HG03108 (cell line): ENCODE data around the gene PHACTR1.
A peak's percentile ranks its signal among the peaks of the same experiment; 100 is the strongest.
"Not testable (repeated sequence)": the region's sequence is repeated elsewhere in the genome, so short reads cannot be mapped to it uniquely, and the experiment has no call there.

Experiments
- ATAC-seq: cut with Tn5 transposase; IDR thresholded peaks from one replicate; pipeline ENCODE4 v1.9.1; 2021; ENCODE audit warnings: moderate library complexity; ENCODE audit not compliant: unreplicated experiment

Gene PHACTR1

GRCh38 chr6:13216236-13217014 lies 499.9 kb downstream of the PHACTR1 start:
- ATAC-seq: no peak

- ATAC-seq: no peak
Observed at GRCh38 chr6:13217206-13217905, 500.8 kb downstream of the PHACTR1 start.

- ATAC-seq: no peak
Observed at GRCh38 chr6:13220266-13220665, 503.7 kb downstream of the PHACTR1 start.

GRCh38 chr6:13222048-13222447 lies 505.5 kb downstream of the PHACTR1 start:
- ATAC-seq: no peak

- no peak for ATAC-seq
Observed at GRCh38 chr6:13226071-13226470, 509.5 kb downstream of the PHACTR1 start.

GRCh38 chr6:13228264-13229204 lies 512.0 kb downstream of the PHACTR1 start:
- ATAC-seq: no peak

DNA sequence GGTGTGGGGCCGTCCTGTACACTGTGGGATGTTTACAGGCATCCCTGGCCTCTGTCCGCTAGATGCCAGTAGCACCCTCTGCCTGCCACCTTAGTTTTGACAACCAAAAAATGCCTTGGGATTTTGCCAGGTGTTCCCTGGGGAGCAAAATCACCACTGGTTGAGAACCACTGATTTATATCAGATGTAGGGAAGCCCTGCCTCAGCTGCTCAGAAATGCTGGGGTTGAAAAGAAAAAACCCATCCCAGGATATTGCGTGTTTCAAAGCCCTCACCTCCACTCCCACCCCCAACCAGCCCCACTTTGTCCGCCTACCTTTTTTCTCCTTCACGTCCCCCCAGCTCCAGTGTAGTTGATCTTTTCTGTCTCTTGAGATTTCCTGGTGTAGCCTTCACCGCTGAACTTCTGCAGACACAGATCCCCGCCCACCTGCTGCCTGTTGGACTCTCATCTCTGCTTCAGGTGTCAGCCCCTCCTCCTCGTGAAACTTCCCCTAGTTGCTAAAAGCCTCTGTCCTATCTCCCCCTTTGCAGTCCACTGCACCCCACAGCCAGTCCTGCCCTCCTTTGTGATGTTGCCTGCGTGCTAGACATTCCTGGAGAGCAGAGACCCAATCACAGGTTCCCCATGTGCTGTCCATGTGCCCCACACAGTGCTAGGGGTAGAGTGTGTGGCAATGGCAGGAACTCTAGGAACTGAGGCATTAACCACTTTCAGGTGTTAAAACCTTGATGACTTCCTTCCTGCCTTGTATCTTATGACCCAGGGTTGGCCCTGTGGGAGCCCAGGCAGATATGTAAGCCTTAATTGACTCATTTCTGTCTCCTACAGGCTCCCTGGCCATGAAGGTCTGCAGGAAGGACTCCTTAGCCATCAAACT lies 512.9 kb downstream of the PHACTR1 start:
- peak; percentile 75 for ATAC-seq

GRCh38 chr6:13233106-13233505 lies 516.5 kb downstream of the PHACTR1 start:
- no peak for ATAC-seq

- no peak for ATAC-seq
Observed at GRCh38 chr6:13234130-13234529, 517.6 kb downstream of the PHACTR1 start.

DNA sequence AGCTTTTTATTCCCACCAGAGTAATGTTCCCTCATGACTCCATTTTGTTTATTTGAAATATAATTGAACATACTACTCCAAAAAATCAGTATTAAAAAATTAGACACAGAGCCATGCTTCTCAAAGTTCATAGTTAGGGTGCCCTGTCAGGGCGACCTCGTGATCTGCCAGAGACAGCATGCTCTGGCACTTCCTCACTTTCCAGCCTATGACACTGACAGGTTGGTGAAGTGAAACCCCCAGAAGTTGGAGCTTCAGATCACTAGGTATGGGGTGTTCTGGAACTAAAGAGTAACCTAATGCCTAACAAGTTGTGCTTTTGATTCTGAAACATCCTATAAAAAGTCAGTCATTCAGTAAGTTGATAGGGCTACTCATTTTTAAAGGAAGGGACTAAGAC lies 518.8 kb downstream of the PHACTR1 start:
- no peak for ATAC-seq

DNA sequence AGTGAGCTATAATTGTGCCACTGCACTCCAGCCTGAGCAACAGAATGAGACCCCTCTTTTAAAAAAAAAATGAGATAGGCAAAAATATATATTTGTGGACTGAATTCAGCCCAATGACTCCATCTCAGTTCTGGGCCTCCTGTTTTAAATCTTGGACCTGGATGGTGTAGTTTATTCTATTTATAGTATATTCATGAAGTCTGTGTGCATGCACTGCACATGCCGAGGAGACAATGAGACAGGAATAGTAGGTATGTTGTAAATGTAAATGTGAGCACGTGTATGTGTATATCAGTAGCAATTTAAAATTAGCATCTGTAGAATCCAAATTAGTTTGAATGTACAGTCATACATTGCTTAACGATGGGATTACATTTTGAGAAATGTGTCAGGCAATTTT lies 520.8 kb downstream of the PHACTR1 start:
- no peak for ATAC-seq

- no peak for ATAC-seq
Observed at GRCh38 chr6:13238017-13238416, 521.5 kb downstream of the PHACTR1 start.

- ATAC-seq: no peak
Observed at GRCh38 chr6:13238640-13239216, 522.2 kb downstream of the PHACTR1 start.

GRCh38 chr6:13239530-13240455 lies 523.2 kb downstream of the PHACTR1 start:
- ATAC-seq: no peak

DNA sequence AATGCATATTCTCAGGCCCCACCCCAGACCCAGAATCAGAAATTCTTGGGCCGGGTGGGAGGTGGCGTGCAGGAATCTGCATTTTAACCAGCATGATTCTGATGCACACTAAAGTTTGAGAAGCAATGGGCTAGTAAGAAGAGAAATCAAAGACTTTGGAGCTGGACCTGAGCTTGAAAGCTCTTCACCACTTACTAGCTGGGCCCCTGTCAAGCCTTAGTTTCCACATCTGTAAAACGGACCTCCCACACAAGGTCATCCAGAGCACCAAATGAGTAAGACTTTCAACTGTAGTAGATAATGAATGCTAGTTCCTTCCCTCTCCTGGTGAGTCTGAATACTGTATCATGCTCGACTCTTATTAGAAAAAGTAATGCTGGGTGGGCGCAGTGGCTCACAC lies 524.8 kb downstream of the PHACTR1 start:
- no peak for ATAC-seq

- ATAC-seq: no peak
Observed at GRCh38 chr6:13242178-13242577, 525.6 kb downstream of the PHACTR1 start.

DNA sequence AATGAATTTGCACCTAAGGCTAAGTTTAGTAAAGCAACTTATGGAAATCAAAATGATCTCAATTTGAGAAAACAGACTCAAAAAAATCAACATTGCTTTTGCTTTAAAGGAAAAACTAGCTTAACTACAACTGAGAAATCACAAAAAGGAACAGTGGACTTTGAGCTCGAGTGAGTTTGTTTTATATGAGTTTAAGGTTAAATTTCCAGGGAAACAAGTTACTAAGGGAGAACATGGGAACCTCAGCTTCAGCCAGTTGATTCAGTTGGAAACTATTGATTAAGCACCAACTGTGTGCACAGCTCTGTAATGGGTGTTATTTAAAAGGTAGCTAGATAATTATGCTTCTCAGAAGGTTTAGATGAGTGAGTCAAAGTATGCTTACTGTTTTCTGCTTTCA lies 526.0 kb downstream of the PHACTR1 start:
- ATAC-seq: no peak

DNA sequence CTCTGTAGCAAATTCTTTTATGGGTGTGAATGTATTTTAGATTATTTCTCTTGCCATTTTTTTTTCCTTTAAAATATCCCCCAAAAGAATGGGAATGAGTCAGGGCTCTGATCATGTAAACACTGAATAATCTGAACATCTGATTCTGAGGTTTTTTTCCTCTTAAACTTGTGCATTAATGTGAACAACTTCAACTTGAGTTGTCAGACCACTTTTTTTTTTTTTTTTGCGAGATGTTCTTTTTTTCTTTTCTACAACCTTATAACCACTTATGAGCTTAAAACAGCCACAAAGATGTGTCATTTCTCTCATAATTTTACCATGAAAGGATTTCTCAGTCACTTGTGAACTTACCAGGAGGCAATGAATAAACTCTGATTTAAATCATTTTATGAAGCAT lies 526.5 kb downstream of the PHACTR1 start:
- no peak for ATAC-seq

DNA sequence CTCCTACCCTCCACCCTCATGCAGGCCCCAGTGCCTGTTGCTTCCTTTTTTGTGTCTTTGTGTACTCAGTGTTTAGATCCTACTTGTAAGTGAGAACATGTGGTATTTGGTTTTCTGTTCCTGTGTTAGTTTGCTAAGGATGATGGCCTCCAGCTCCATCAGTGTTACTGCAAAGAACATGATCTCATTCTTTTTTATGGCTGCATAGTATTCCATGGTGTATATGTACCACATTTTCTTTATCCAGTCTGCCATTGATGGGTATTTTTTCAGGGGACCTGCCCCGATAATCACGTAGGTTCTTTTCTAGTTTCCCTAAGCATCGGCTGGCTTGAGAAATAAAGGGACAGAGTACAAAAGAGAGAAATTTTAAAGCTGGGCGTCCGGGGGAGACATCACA lies 527.2 kb downstream of the PHACTR1 start:
- ATAC-seq: not testable (repeated sequence)
